Effector CD4-positive, alpha-beta T cell (primary cell): ENCODE data around the gene KRI1.

Experiments used
- DNase-seq: peaks from one replicate; pipeline ENCODE4 v3.0.0-alpha.2; 2020
- total RNA-seq: gene quantifications from one replicate; lab custom pipeline; 2026; lab: John Stamatoyannopoulos, UW

The KRI1 gene
- total RNA-seq = 69.8 reads per million, percentile 75 among the genes with 10 or more reads in this experiment

DNA sequence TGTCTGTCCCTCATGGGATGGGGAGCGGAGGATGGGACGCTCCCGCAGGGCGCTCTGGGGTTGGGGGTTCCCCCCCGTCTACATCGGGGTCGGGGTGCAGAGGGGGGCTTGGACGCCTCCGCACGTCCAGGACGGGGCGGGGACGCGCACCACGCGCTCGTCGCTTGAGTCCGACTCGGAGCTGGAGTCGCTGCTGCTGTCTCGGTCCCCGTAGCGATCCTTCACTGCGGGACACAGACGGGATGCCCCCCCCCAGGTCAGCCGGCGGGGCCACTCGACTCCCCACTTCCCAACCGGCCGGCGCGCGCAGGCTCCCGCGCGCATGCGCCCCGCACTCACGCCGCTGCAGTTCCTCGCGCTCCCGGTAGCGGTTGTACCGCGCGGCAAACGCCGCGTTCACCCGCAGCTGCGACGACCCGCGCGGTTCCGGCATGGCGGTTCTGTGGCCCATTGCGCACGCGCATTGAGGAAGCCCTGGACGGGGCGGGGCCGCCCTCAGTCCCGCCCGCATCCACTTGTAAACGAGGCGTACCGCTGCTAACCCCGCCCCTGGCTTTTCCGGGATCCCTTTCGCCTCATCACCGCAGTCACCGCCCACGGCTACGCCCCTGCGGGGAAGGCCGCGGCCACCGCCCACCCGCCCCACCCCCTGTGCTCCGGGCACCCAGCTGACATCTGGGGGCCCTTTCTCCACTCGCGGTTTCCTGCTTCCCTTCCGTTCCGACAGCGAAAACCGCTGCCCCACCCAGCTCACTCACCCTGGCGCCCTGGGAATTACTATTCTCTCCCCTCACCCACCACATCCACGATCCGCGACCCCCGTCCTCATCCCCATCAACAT lies at the start of gene KRI1:
KRI1 (minus strand) TSS at position 444 of the 841 bp plus-strand sequence; CDS start at position 433, 11 bp downstream.
- DNase-seq = peak; percentile 97

DNA sequence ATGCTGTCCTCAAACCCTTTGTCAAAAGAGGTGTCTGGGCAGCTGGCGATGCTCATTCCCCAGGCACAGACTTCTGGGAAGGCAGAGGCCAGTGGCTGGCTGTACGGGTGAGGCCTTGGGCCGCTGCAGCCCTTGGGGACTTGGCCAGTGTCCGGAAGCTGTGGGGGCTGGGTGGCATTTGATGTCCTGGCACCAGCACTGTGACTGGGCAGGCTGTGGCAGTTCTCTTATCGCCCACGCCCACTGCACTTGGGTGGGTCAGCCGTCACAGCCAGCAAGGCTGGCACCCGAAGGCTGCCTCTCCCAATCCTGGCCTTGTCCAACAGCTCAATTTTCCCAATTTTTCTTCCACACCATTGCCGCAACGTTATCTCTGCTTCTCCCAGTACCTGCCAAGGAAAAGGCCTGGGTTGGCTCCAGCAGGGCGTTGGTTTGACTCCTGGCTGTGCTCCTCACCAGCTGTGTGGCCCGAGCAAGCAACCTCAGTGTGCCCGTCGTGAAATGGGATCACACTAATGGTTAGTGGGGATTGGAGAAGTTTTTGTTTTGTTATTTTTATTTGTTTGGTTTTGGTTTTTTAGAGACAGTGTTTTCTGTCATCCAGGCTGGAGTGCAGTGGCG lies 46.8 kb upstream of the KRI1 start:
- no peak for DNase-seq

DNA sequence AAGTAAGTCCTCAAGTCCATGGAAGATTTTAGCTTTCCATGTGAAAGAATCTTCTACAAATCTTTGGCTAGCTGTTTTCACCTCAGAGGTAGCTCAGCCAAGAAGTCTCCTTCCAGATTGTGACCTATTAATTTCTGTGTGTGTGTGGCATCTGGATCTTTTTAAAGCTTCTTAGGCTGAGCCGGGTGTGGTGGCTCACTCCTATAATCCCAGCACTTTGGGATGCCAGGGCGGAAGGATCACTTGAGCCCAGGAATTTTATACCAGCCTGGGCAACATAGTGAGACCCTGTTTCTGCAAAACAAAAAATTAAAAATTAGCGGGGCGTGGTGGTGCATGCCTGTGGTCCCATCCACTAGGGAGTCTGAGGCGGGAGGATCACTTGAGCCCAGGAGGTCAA lies 46.1 kb upstream of the KRI1 start:
- no peak for DNase-seq

DNA sequence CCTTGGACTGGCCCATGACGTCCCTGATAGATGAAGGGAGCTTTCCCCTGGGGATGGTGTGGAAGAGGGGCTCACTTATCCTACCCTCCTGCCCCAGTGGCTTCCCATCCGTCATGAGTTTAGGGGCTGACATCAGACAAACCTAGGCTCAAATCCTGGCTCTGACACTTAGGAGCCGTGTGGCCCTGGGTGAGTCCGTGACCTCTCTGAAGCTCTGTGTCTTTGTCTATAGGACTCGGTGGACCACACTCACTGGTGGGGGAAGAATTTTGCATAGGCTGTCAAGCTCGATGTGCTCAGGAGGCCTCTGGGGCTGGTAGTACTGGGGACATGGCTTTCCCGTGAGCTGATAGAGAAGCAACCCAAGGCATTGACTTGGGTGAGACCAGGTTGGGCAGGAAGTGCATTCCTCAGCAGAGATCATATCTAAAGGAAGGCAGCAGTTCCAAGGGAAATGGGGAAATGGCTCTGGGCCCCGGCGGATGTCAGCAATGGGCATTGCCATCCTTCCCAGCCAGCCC lies 38.7 kb upstream of the KRI1 start:
- DNase-seq = peak; percentile 6

DNA sequence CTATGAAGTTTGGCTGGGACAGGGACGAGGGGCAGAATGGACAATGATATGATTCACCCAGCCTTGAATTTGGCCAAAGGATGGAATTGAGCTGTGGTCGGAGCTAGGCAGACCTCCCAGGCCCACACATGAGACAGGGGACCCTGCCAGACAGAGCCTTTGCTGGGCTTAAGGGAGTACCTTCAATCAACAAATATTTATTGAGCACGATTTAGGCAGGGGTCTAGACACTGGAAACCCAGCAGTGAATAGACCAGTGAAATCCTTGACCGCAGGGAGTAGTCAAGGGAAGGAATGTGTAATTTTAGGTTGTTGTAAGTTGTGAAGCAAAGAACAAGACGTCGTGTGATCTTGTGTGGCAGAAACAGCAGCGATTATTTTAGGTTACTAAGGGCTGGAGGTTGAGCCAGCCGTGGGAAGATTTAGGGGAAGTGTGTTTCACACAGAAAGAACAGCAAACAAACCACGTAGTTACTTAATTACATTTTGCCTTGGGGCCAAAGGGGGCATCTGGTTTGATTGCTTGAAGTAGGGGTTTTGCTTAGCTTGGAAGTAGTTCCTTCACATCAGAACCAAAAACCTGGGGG lies 38.2 kb upstream of the KRI1 start:
- peak; percentile 24 for DNase-seq

- DNase-seq = peak; percentile 80
Observed at GRCh38 chr19:10603084-10603872, 37.5 kb upstream of the KRI1 start.

DNA sequence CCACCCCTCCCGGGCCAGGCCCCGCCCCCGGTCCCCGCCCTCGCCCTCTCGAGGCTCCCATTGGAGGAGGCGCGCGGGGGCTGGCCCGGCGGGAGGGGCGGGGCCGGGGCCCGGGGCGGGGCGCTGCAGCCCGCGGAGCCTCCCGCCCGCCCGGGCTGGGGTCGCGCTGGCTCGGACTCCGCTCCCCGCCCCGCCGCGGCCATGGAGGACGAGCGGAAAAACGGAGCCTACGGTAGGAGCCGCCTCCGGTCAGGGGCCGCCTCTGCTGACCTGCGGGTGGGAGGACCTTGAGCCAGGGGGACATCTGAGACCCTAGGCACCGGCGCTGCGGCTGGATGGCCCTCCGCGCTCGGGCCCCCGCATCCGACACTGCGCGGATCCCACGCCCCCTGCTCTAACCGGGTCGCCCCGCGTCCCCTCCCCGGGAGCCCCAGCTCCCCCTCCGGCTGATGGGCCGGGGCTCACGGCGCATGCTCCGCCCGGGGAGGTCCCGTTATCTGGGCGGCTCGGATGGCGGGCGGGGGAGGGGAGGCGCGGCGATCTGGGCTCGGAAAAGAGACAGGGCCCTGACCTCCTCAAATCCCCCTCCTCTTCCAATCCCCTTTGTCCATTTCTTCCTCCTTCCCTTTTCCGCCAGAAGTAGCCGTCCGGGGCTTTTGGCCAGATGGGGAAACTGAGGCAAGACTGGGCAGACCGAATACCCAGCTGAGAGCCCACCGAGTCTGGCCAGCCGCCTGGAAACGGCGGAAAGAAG lies 36.7 kb upstream of the KRI1 start:
- peak; percentile 82 for DNase-seq

DNA sequence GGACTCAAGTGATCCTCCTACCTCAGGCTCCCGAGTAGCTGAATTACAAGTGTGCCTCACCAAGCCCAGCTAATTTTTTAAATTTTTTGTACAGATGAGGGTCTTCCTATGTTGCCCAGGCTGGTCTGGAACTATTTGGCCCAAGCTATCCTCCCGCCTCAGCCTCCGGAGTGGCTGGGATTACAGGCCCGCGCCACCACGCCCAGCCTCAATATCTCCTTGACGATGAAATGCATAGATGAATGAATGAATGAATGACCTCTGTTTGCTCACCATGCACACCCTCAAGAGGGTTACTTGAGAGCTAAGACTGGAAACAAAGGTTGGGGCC lies 36.2 kb upstream of the KRI1 start:
- no peak for DNase-seq

DNA sequence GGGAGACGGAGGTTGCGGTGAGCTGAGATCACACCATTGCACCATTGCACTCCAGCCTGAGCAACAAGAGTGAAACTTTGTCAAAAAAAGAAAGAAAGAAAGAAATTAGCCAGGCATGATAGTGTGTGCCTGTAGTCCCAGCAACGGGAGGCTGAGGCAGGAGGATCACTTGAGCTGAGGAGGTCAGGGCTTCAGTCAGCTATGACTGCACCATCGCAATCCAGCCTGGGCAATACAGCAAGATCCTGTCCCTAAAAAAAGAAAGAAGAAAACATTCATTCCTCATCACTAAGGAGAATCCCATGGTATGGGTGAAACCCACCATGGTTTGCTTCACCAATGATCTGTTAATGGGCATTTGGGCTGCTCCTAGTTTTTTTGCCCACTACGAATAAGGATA lies 34.3 kb upstream of the KRI1 start:
- no peak for DNase-seq

DNA sequence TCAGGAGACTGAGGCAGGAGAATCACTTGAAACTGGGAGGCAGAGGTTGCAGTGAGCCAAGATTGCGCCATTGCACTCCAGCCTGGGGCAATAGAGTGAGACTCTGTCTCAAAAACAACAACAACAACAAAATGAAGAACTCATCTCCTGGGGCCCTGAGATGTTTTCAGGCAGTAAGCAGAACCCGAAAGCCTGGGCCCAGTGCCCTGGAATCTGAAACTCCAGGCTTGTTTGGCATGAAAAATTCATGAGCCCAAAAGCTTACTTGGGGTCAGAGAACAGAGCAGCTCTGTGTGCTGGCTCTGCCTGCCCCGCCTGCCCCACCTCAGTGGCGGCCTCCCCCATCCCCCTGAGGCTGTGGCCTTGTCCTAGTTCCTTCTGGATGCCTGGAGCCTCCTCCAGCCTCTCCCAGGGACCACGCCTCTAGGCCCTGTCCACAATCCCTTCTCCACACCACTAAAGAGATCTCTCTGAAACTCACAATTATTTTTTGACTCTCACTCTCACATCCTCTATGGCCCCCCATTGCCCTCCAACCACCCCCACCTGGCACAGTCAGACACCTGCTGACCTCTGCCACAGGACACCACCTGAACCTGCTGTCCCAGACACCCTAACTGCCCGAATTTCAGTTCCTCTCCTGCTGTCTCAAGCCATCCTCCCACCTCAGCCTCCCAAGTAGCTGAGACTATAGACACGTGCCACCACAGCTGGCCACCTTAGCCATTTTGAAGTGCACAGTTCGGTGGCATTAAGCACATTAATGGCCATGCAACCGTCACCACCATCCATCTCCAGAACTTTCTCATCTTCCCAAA lies 28.2 kb upstream of the KRI1 start:
- DNase-seq = no peak

DNA sequence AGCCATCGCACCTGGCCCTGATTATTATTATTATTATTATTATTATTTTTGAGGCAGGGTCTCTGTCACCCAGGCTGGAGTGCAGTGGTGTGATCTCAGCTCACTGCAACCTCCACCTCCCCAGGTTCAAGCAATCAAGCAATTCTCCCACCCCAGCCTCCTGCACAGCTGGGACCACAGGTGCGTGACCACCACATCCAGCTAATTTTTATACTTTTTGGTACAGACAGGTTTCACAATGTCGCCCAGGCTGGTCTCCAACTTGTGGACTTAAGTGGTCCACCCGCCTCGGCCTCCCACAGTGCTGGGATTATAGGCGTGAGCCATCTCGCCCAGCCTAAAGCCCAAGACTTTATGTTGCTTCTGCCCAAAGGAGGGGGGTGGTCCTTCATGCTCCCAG lies 27.3 kb upstream of the KRI1 start:
- DNase-seq = no peak

DNA sequence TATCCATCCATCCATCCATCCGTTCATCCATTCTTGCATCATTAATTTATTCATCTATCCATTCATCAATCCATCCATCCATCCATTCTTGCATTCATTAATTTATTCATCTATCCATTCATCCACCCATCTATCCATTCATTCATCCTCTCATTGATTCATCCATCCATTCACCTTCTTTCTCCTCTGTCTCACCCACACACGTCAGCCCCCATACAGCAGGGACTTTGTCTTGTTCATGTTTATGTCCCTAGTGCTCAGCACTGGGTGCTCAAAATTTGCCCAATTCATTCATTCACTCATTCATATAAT lies 22.0 kb upstream of the KRI1 start:
- no peak for DNase-seq

- DNase-seq = no peak
Observed at GRCh38 chr19:10587022-10587838, 21.4 kb upstream of the KRI1 start, which contains the start of gene AP1M2. AP1M2 (minus strand) TSS chr19:10587312; CDS start chr19:10587231, 81 bp downstream.

- DNase-seq = no peak
Observed at GRCh38 chr19:10586396-10586795, 20.6 kb upstream of the KRI1 start.

GRCh38 chr19:10583036-10583776 lies 17.4 kb upstream of the KRI1 start:
- DNase-seq = no peak

DNA sequence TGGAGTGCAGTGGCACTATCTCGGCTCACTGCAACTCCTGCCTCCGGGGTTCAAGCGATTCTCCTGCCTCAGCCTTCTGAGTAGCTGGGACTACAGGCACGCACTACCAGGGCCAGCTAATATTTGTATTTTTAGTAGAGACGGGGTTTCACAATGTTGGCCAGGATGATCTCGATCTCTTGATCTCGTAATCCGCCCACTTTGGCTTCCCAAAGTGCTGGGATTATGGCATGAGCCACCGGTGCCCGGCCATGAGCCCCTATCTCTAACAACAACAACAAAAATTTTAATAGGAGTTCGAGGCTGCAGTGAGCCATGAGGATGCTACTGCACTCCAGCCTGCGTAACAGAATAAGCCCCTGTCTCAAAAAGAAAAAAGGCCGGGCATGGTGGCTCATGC lies 16.3 kb upstream of the KRI1 start:
- no peak for DNase-seq

- DNase-seq = peak; percentile 87
Observed at GRCh38 chr19:10580979-10581631, 15.3 kb upstream of the KRI1 start.

GRCh38 chr19:10577951-10578350 lies 12.1 kb upstream of the KRI1 start:
- DNase-seq = no peak
